ENCODE measurements around the gene HLA-C.
A peak's percentile ranks its signal among the peaks of the same experiment; 100 is the strongest.

Gene HLA-C

GRCh38 chr6:31307669-31308049 is 35.8 kb upstream of the HLA-C start:
- DNase-seq (ENCODE audit: low read depth), result no peak
- TF ChIP-seq CTCF (IDR thresholded peaks at IDR 0.05; ENCODE audit: insufficient read depth, low read depth, low read length, missing control alignments), result no peak
- H3K4me3 ChIP-seq (ENCODE audit: low read depth, low read length), result no peak overlapping the region

GRCh38 chr6:31305703-31306219 is 33.9 kb upstream of the HLA-C start:
- TF ChIP-seq CTCF (IDR thresholded peaks at IDR 0.05; ENCODE audit: insufficient read depth, low read depth, low read length, missing control alignments), result no peak
- DNase-seq (ENCODE audit: low read depth), result no peak

DNA sequence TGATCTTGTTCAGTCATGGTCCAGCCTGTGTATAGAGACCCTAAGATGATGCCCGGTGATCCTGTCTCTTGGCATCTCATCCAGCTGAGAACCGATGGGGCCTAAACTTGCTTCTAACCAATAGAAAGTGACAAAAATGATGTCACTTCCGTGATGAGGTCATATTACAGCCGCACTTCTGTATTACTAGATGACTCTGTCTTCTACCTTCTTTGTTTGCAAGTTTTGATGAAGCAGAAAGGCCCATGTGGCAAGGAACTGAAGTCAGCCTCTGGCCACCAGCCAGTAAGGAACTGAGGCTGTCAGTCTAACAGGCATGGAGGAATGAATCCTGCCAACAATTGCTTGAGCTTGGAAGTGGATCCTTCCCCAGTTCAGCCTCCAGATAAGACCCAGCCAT is 32.8 kb upstream of the HLA-C start:
- DNase-seq (ENCODE audit: low read depth), result peak; percentile 29
- TF ChIP-seq CTCF (IDR thresholded peaks at IDR 0.05; ENCODE audit: insufficient read depth, low read depth, low read length, missing control alignments), result no peak
- no peak overlapping the region for H3K4me3 ChIP-seq (ENCODE audit: low read depth, low read length)

More at GRCh38 chr6:31305703-31306219, 33.9 kb upstream of the HLA-C start:
- no peak overlapping the region for H3K4me3 ChIP-seq (ENCODE audit: low read depth, low read length)

GRCh38 chr6:31300797-31301196 is 28.9 kb upstream of the HLA-C start:
- DNase-seq (ENCODE audit: low read depth), result no peak
- TF ChIP-seq CTCF (IDR thresholded peaks at IDR 0.05; ENCODE audit: insufficient read depth, low read depth, low read length, missing control alignments), result no peak
- H3K4me3 ChIP-seq (ENCODE audit: low read depth, low read length), result no peak overlapping the region

GRCh38 chr6:31299947-31300346 is 28.1 kb upstream of the HLA-C start:
- TF ChIP-seq CTCF (IDR thresholded peaks at IDR 0.05; ENCODE audit: insufficient read depth, low read depth, low read length, missing control alignments), result no peak
- no peak for DNase-seq (ENCODE audit: low read depth)
- H3K4me3 ChIP-seq (ENCODE audit: low read depth, low read length), result no peak overlapping the region

GRCh38 chr6:31299511-31299910 is 27.6 kb upstream of the HLA-C start:
- TF ChIP-seq CTCF (IDR thresholded peaks at IDR 0.05; ENCODE audit: insufficient read depth, low read depth, low read length, missing control alignments), result no peak
- H3K4me3 ChIP-seq (ENCODE audit: low read depth, low read length), result no peak overlapping the region
- no peak for DNase-seq (ENCODE audit: low read depth)

DNA sequence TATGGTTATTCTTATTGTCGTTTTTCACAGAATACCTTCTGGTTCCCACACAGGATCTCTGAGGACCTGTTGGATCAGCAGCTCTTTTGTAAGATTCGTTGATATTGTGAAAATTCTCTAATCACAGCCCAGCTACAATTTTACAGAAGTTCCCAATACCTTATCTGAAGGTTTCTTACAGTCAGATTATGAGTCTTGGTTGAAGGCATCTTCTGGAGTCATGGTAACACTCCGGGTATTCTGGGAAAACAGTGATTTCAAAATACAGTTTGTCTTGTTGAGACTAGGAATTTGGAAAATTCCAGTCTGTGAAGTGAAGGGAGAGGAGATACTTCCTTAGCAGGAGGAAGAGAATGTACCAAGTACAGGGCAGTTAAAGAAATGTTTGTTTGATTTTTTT is 22.2 kb upstream of the HLA-C start:
- no peak for DNase-seq (ENCODE audit: low read depth)
- no peak for TF ChIP-seq CTCF (IDR thresholded peaks at IDR 0.05; ENCODE audit: insufficient read depth, low read depth, low read length, missing control alignments)
- no peak overlapping the region for H3K4me3 ChIP-seq (ENCODE audit: low read depth, low read length)

Measured in GM12865 (cell line).